HepG2 (cell line): ENCODE results near the gene ZNF3. TPM values are rescaled to one million over a fixed set of nuclear protein-coding genes. Genes with fewer than 3 reads are reported as not detected.

ENCODE experiments used
- ATF7-NPFF ChIP-seq: sonication (generic); formaldehyde crosslinking; IDR thresholded peaks from 2 replicates; pipeline ENCODE4 v1.8.1; 2023; ENCODE audit warnings: mild to moderate bottlenecking, low read depth, missing genetic modification reagents, moderate library complexity
- CEBPG ChIP-seq: IDR thresholded peaks from 2 replicates; pipeline ENCODE4 v1.6.1; 2016
- CTCF ChIP-seq: sonication (generic); formaldehyde crosslinking; IDR thresholded peaks from 2 replicates; pipeline ENCODE4 v1.5.0; 2020; ENCODE audit warnings: mild to moderate bottlenecking, missing genetic modification reagents, moderate library complexity
- EED ChIP-seq: sonication (generic); formaldehyde crosslinking; IDR thresholded peaks from 2 replicates; pipeline ENCODE4 v1.5.0; 2020; ENCODE audit warnings: mild to moderate bottlenecking, missing genetic modification reagents
- ELF4 ChIP-seq: sonication (generic); formaldehyde crosslinking; IDR thresholded peaks from 2 replicates; pipeline ENCODE4 v1.5.0; 2020; ENCODE audit warnings: missing genetic modification reagents, mild to moderate bottlenecking, moderate library complexity, borderline replicate concordance
- GPBP1L1 ChIP-seq: sonication (generic); formaldehyde crosslinking; IDR thresholded peaks from 2 replicates; pipeline ENCODE4 v1.5.0; 2020; ENCODE audit warnings: mild to moderate bottlenecking, missing genetic modification reagents
- JUN ChIP-seq: sonication (generic); formaldehyde crosslinking; IDR thresholded peaks from 2 replicates; pipeline ENCODE4 v1.4.0; 2020; ENCODE audit warnings: mild to moderate bottlenecking, missing genetic modification reagents
- NAIF1 ChIP-seq: sonication (generic); formaldehyde crosslinking; IDR thresholded peaks from 2 replicates; pipeline ENCODE4 v1.5.0; 2020; ENCODE audit warnings: mild to moderate bottlenecking, missing genetic modification reagents, borderline replicate concordance
- NFE2L2 ChIP-seq: fragments of 150-350 bp; IDR thresholded peaks from 2 replicates; pipeline ENCODE4 v1.6.1; 2014; ENCODE audit warnings: low read length
- PCBP1 ChIP-seq: fragments of 200-400 bp; formaldehyde crosslinking; IDR thresholded peaks from 2 replicates; pipeline ENCODE4 v1.6.1; 2017; ENCODE audit warnings: mild to moderate bottlenecking, low read depth, low read length, borderline replicate concordance
- PRDM10 ChIP-seq: sonication (generic); formaldehyde crosslinking; IDR thresholded peaks from 2 replicates; pipeline ENCODE4 v1.4.0; 2020; ENCODE audit warnings: low read depth, missing genetic modification reagents
- TAF1 ChIP-seq: sonication (generic); formaldehyde crosslinking; IDR thresholded peaks from 2 replicates; pipeline ENCODE4 v1.4.0; 2020; ENCODE audit warnings: missing genetic modification reagents
- TAF15 ChIP-seq: fragments of 200-400 bp; formaldehyde crosslinking; IDR thresholded peaks from one replicate; pipeline ENCODE4 v1.6.1; 2018; ENCODE audit warnings: mild to moderate bottlenecking, low read depth, low read length; ENCODE audit not compliant: poor library complexity, severe bottlenecking
- ZEB1 ChIP-seq: IDR thresholded peaks from 2 replicates; pipeline ENCODE4 v1.6.1; 2012; ENCODE audit warnings: mild to moderate bottlenecking, low read depth, inconsistent platforms; ENCODE audit not compliant: insufficient replicate concordance
- ZNF576 ChIP-seq: sonication (generic); formaldehyde crosslinking; IDR thresholded peaks from 2 replicates; pipeline ENCODE4 v1.4.0; 2020; ENCODE audit warnings: mild to moderate bottlenecking, missing genetic modification reagents
- ZNF652 ChIP-seq: IDR thresholded peaks from 2 replicates; pipeline ENCODE4 v1.6.1; 2016; ENCODE audit warnings: low read depth, borderline replicate concordance
- ZNF674 ChIP-seq: sonication (generic); formaldehyde crosslinking; IDR thresholded peaks from 2 replicates; pipeline ENCODE4 v1.5.0; 2020; ENCODE audit warnings: low read depth, mild to moderate bottlenecking, missing genetic modification reagents
- polyA plus RNA-seq, 8 experiments: library from polyadenylated mRNA; depleted of rRNA in 3 of 8; stranded (reverse) in 7 of 8; unstranded in 1 of 8; fragments of >200 nt; fragmentation: Illumina TruSeq in 4 of 8; extraction: Trizol in 4 of 8; gene quantifications; 2 replicates each; pipeline versions ENCODE4 v1.2.1 to v1.2.3, GENCODE V29; 2011 to 2016; ENCODE audit warnings: low read depth in 4 of 8, missing spikeins in 1 of 8, mixed read lengths in 1 of 8; ENCODE audit not compliant: insufficient read depth in 1 of 8
- total RNA-seq, 5 experiments: library from RNA; depleted of rRNA; stranded (reverse); fragments of >200 nt; fragmentation: Illumina TruSeq; extraction: Trizol; gene quantifications; 2 replicates each; pipeline ENCODE4 v1.2.3, GENCODE V29; 2016; ENCODE audit warnings: low read depth in 1 of 5

ZNF3 gene
- total and polyA plus RNA-seq, 2 of the 13 experiments (the other 11 are each of a cell fraction or from before 2014, with no cell fraction given): 33.7 to 56.9 TPM

GRCh38 chr7:100118388-100119071 is 37.0 kb upstream of the ZNF3 start (continued):
- TF ChIP-seq JUN (no peak), EED (CRISPR knock-in tag) (no peak), ZNF674 (no peak), PRDM10 (no peak), NFE2L2 (no peak), ZNF652 (CRISPR knock-in tag) (peak; percentile 60), TAF15 (no peak), ELF4 (CRISPR knock-in tag) (0 out of 2 replicates have a peak, but pooled peaks have one; percentile 37), ATF7-NPFF (CRISPR knock-in tag) (no peak), CEBPG (CRISPR knock-in tag) (no peak), GPBP1L1 (CRISPR knock-in tag) (no peak), ZEB1 (no peak), ZNF576 (CRISPR knock-in tag) (no peak), TAF1 (CRISPR knock-in tag) (no peak), CTCF (no peak), PCBP1 (no peak), NAIF1 (no peak)
